H9 (cell line): ENCODE data around the gene GRIPAP1. TPM values are rescaled to one million over a fixed set of nuclear protein-coding genes. Genes with fewer than 3 reads are reported as not detected.

Experiments used
- DNase-seq: peaks from one replicate; pipeline ENCODE4 v3.0.0-alpha.2; 2017
- H2AFZ ChIP-seq: one replicate; pipeline ENCODE4 v1.6.1; 2013; ENCODE audit warnings: mild to moderate bottlenecking, low read length, control low read depth, moderate library complexity
- H2AK5ac ChIP-seq: 2 replicates; pipeline ENCODE4 v1.6.1; 2013; ENCODE audit warnings: low read length, control low read depth, mixed read lengths; ENCODE audit not compliant: insufficient read length
- H2BK120ac ChIP-seq: one replicate; pipeline ENCODE4 v1.6.1; 2013; ENCODE audit warnings: low read depth, mild to moderate bottlenecking, low read length, control low read depth, inconsistent platforms; ENCODE audit not compliant: poor library complexity, severe bottlenecking
- H2BK12ac ChIP-seq: 2 replicates; pipeline ENCODE4 v1.6.1; 2013; ENCODE audit warnings: low read length, control low read depth, mixed read lengths, low read depth; ENCODE audit not compliant: insufficient read length
- H2BK15ac ChIP-seq: 2 replicates; pipeline ENCODE4 v1.6.1; 2013; ENCODE audit warnings: low read depth, low read length, control low read depth
- H2BK20ac ChIP-seq: one replicate; pipeline ENCODE4 v1.6.1; 2013; ENCODE audit warnings: low read depth, mild to moderate bottlenecking, low read length, control low read depth, inconsistent platforms; ENCODE audit not compliant: poor library complexity, severe bottlenecking
- H2BK5ac ChIP-seq: 2 replicates; pipeline ENCODE4 v1.6.1; 2013; ENCODE audit warnings: low read length, control low read depth, mixed read lengths; ENCODE audit not compliant: insufficient read length
- H3K14ac ChIP-seq: 2 replicates; pipeline ENCODE4 v1.6.1; 2013; ENCODE audit warnings: low read length, control low read depth; ENCODE audit not compliant: insufficient read depth
- H3K18ac ChIP-seq: 2 replicates; pipeline ENCODE4 v1.6.1; 2013; ENCODE audit warnings: low read depth, mild to moderate bottlenecking, mixed read lengths, low read length, control low read depth; ENCODE audit not compliant: insufficient read length
- H3K23ac ChIP-seq: 2 replicates; pipeline ENCODE4 v1.6.1; 2013; ENCODE audit warnings: low read length, control low read depth, mixed read lengths, low read depth; ENCODE audit not compliant: insufficient read length
- H3K23me2 ChIP-seq: 2 replicates; pipeline ENCODE4 v1.6.1; 2013; ENCODE audit warnings: low read depth, mild to moderate bottlenecking, mixed read lengths, low read length, control low read depth; ENCODE audit not compliant: insufficient read length, poor library complexity, severe bottlenecking
- H3K27ac ChIP-seq: 2 replicates; pipeline ENCODE4 v1.5.1; 2013; ENCODE audit warnings: low read length, control low read depth, mixed read lengths, low read depth; ENCODE audit not compliant: insufficient read length
- H3K27me3 ChIP-seq: 2 replicates; pipeline ENCODE4 v1.6.1; 2013; ENCODE audit warnings: low read length, control low read depth, inconsistent platforms; ENCODE audit not compliant: insufficient read depth
- H3K4ac ChIP-seq: 2 replicates; pipeline ENCODE4 v1.6.1; 2013; ENCODE audit warnings: low read depth, mild to moderate bottlenecking, control low read depth, inconsistent platforms, low read length, moderate library complexity
- H3K4me1 ChIP-seq: 2 replicates; pipeline ENCODE4 v1.6.1; 2013; ENCODE audit warnings: low read length, control low read depth, inconsistent platforms; ENCODE audit not compliant: insufficient read depth
- H3K4me2 ChIP-seq: 2 replicates; pipeline ENCODE4 v1.6.1; 2013; ENCODE audit warnings: low read length, control low read depth, mixed read lengths; ENCODE audit not compliant: insufficient read length, insufficient read depth
- H3K56ac ChIP-seq: 2 replicates; pipeline ENCODE4 v1.6.1; 2013; ENCODE audit warnings: low read depth, mild to moderate bottlenecking, mixed read lengths, low read length, control low read depth; ENCODE audit not compliant: insufficient read length
- H3K79me1 ChIP-seq: 2 replicates; pipeline ENCODE4 v1.6.1; 2013; ENCODE audit warnings: low read depth, mild to moderate bottlenecking, moderate library complexity, low read length, control low read depth, inconsistent platforms; ENCODE audit not compliant: insufficient read depth, poor library complexity, severe bottlenecking
- H3K79me2 ChIP-seq: 2 replicates; pipeline ENCODE4 v1.6.1; 2013; ENCODE audit warnings: low read length, control low read depth, inconsistent platforms; ENCODE audit not compliant: insufficient read depth
- H3K9ac ChIP-seq: 2 replicates; pipeline ENCODE4 v1.6.1; 2013; ENCODE audit warnings: low read length, control low read depth, mixed read lengths; ENCODE audit not compliant: insufficient read length; ENCODE audit errors: extremely low read depth
- H3K9me3 ChIP-seq: one replicate; pipeline ENCODE4 v1.6.1; 2013; ENCODE audit warnings: low read depth, low read length, inconsistent platforms; ENCODE audit not compliant: control insufficient read depth
- H3T11ph ChIP-seq: one replicate; pipeline ENCODE4 v1.6.1; 2013; ENCODE audit warnings: mild to moderate bottlenecking, low read length, control low read depth, inconsistent platforms
- H4K20me1 ChIP-seq: one replicate; pipeline ENCODE4 v1.6.1; 2013; ENCODE audit not compliant: control insufficient read depth, insufficient read length, insufficient read depth
- H4K5ac ChIP-seq: 2 replicates; pipeline ENCODE4 v1.6.1; 2013; ENCODE audit warnings: low read depth, mild to moderate bottlenecking, mixed read lengths, low read length, control low read depth; ENCODE audit not compliant: insufficient read length
- H4K8ac ChIP-seq: replicated peaks from 2 replicates; pipeline ENCODE4 v1.6.1; 2013; ENCODE audit warnings: low read length, control low read depth, mixed read lengths, low read depth; ENCODE audit not compliant: insufficient read length
- H4K91ac ChIP-seq: 2 replicates; pipeline ENCODE4 v1.6.1; 2013; ENCODE audit warnings: low read depth, mild to moderate bottlenecking, moderate library complexity, mixed read lengths, low read length, control low read depth; ENCODE audit not compliant: insufficient read length
- H3K27ac Mint-ChIP-seq, 3 experiments: 2 replicates in 2 of 3; 3 replicates in 1 of 3; pipeline ENCODE4 v1.8.0; 2020 to 2021; ENCODE audit warnings: mixed read lengths in 3 of 3, mild to moderate bottlenecking in 1 of 3, moderate library complexity in 1 of 3
- H3K27me3 Mint-ChIP-seq: 2 replicates; pipeline ENCODE4 v1.8.0; 2021; ENCODE audit warnings: low read depth, mild to moderate bottlenecking, moderate library complexity, mixed read lengths
- H3K36me3 Mint-ChIP-seq, 3 experiments: 2 replicates in 2 of 3; 3 replicates in 1 of 3; pipeline ENCODE4 v1.8.0; 2020 to 2021; ENCODE audit warnings: low read depth in 3 of 3, mixed read lengths in 3 of 3; ENCODE audit not compliant: insufficient read depth in 1 of 3
- H3K4me1 Mint-ChIP-seq, 2 experiments: 2 replicates each; pipeline ENCODE4 v1.8.0; 2020; ENCODE audit warnings: mixed read lengths in 2 of 2
- H3K4me3 Mint-ChIP-seq, 2 experiments: 2 replicates in 1 of 2; 3 replicates in 1 of 2; pipeline ENCODE4 v1.8.0; 2020 to 2021; ENCODE audit warnings: mild to moderate bottlenecking in 2 of 2, mixed read lengths in 2 of 2, moderate library complexity in 1 of 2
- H3K9me3 Mint-ChIP-seq, 2 experiments: 2 replicates in 1 of 2; 3 replicates in 1 of 2; pipeline ENCODE4 v1.8.0; 2020; ENCODE audit warnings: mild to moderate bottlenecking in 2 of 2, mixed read lengths in 2 of 2, moderate library complexity in 1 of 2
- WGBS: extraction: QIAGEN DNeasy Blood & Tissue Kit; methylation state at CpG from one replicate; pipeline ENCODE4 v1.1.7; 2013; ENCODE audit warnings: missing lambda C conversion rate, low lambda C conversion rate, mixed read lengths; ENCODE audit not compliant: insufficient read length; ENCODE audit errors: extremely low coverage; 5-methylcytosine and 5-hydroxymethylcytosine counted together
- long read RNA-seq: library from polyadenylated mRNA; unstranded; transcript quantifications from one replicate; pipeline ENCODE4 v2.0.0, GENCODE V29; 2020
- total RNA-seq: library from RNA; stranded (reverse); gene quantifications from 2 replicates; pipeline ENCODE4 v1.2.1, GENCODE V29; 2021
- TF ChIP-seq, protein P1 (sequence below): fragments of 200-600 bp; sonication (generic); conservative IDR thresholded peaks from 3 replicates; pipeline ENCODE4 v1.8.0; 2021; ENCODE audit warnings: antibody characterized with exemption, mild to moderate bottlenecking

GRIPAP1 gene, protein sequence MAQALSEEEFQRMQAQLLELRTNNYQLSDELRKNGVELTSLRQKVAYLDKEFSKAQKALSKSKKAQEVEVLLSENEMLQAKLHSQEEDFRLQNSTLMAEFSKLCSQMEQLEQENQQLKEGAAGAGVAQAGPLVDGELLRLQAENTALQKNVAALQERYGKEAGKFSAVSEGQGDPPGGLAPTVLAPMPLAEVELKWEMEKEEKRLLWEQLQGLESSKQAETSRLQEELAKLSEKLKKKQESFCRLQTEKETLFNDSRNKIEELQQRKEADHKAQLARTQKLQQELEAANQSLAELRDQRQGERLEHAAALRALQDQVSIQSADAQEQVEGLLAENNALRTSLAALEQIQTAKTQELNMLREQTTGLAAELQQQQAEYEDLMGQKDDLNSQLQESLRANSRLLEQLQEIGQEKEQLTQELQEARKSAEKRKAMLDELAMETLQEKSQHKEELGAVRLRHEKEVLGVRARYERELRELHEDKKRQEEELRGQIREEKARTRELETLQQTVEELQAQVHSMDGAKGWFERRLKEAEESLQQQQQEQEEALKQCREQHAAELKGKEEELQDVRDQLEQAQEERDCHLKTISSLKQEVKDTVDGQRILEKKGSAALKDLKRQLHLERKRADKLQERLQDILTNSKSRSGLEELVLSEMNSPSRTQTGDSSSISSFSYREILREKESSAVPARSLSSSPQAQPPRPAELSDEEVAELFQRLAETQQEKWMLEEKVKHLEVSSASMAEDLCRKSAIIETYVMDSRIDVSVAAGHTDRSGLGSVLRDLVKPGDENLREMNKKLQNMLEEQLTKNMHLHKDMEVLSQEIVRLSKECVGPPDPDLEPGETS
- 70.1 and 71.8 TPM in 2 replicates for total RNA-seq
- long read RNA-seq, transcript GRIPAP1-201 (26 exons, 3,031 nt): major isoform, 60 of 128 reads
- long read RNA-seq, partial matches to known transcripts: 24 of 128 reads
- long read RNA-seq, other reads (novel, unspliced or antisense): 43 of 128 reads

DNA sequence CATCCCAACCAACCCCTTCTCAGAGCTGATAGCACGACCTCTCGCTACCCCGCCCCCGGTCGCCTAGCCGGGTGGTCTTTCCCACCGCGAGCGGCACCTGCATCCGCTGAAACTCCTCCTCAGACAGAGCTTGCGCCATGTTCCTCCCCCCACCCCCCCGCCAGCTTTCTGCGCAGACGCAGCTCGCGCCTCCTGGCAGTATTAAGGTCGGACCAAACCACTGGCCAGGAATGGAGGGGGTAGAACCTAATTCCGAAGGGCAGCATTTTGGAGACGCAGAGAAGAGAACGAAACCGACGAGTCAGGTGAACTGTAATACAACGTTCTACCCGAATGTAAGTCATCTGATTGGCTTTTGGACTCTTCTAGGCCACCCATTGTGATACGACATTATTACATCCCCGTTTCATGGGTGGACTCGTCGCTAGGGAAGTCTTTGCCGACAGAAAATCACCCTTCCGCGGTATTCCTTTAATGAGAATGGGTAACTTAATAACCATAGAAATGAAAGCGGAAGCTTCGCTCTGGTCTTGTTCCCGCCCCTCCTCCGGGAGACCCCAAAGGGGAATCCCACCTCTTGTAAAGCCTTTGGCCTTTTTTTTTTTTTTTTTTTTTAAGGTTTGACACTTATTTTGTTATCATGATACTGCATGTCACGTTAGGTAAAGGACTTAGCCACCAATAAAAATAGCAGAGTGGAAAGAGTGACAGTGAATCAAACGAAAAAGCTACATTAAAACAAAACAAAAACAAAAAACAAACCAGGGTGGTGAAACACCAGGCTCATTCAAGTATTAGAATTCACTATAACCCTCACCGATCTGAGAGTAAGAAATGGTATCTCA, at the start of gene GRIPAP1:
Gene GRIPAP1, minus strand, starts transcription at position 174 of the 845 bp plus-strand sequence. Its CDS starts 35 bp downstream, at position 139.
- WGBS: no CpG with 5 or more reads among the region's 38 CpGs

More for the DNA sequence above, at the start of gene GRIPAP1:
- Histone ChIP-seq H3T11ph (no peak within 1 kb of the TSS), H3K79me2 (peaks cover 2% of the 10 kb centered on the region; the same call in 1 of the 2 replicates), H4K20me1 (peaks cover 2% of the 10 kb centered on the region), H4K8ac (no peak within 1 kb of the TSS), H2BK5ac (peak within 1 kb of the TSS; percentile 99), H4K5ac (peak within 1 kb of the TSS; percentile 98), H3K9ac (peak within 1 kb of the TSS; percentile 100), H3K23ac (no peak within 1 kb of the TSS), H3K23me2 (no peaks in the 10 kb centered on the region), H3K27ac (peak within 1 kb of the TSS; percentile 98), H3K4me2 (peak within 1 kb of the TSS; percentile 84), H3K14ac (peak within 1 kb of the TSS; percentile 88), H4K91ac (no peak within 1 kb of the TSS), H2BK15ac (no peak within 1 kb of the TSS), H3K27me3 (no peaks in the 10 kb centered on the region), H3K9me3 (no peaks in the 10 kb centered on the region), H3K79me1 (peaks cover 2% of the 10 kb centered on the region), H2AK5ac (no peak within 1 kb of the TSS), H2BK12ac (peak within 1 kb of the TSS; percentile 99), H3K56ac (peak within 1 kb of the TSS; percentile 76), H2AFZ (no peak within 1 kb of the TSS), H3K4me1 (no peaks in the 10 kb centered on the region), H3K18ac (peak within 1 kb of the TSS; percentile 99), H3K4ac (no peak within 1 kb of the TSS), H2BK20ac (no peak within 1 kb of the TSS), H2BK120ac (no peak within 1 kb of the TSS)
- Mint-ChIP-seq H3K4me3 (peak within 1 kb of the TSS; percentile 96 to 98), H3K36me3 (peaks cover 28 to 36% (median 34%) of the 10 kb centered on the region in 3 experiments; a peak in 6 of 7 replicates), H3K27me3 (no peaks in the 10 kb centered on the region; the same call in 1 of the 2 replicates), H3K9me3 (peaks cover 54 to 72% of the 10 kb centered on the region in 2 experiments), H3K4me1 (peaks cover 0 to 13% of the 10 kb centered on the region in 2 experiments; a peak in 2 of 4 replicates), H3K27ac (peak within 1 kb of the TSS; percentile 98 to 99 (median 98))
- peak; percentile 82 for DNase-seq
- TF ChIP-seq, protein P1, sequence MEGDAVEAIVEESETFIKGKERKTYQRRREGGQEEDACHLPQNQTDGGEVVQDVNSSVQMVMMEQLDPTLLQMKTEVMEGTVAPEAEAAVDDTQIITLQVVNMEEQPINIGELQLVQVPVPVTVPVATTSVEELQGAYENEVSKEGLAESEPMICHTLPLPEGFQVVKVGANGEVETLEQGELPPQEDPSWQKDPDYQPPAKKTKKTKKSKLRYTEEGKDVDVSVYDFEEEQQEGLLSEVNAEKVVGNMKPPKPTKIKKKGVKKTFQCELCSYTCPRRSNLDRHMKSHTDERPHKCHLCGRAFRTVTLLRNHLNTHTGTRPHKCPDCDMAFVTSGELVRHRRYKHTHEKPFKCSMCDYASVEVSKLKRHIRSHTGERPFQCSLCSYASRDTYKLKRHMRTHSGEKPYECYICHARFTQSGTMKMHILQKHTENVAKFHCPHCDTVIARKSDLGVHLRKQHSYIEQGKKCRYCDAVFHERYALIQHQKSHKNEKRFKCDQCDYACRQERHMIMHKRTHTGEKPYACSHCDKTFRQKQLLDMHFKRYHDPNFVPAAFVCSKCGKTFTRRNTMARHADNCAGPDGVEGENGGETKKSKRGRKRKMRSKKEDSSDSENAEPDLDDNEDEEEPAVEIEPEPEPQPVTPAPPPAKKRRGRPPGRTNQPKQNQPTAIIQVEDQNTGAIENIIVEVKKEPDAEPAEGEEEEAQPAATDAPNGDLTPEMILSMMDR: no peak
